ENCODE data around the gene FNBP1L.

GRCh38 chr1:93596329-93597089 is 148.6 kb downstream of the FNBP1L start:
- TF ChIP-seq, protein P1, sequence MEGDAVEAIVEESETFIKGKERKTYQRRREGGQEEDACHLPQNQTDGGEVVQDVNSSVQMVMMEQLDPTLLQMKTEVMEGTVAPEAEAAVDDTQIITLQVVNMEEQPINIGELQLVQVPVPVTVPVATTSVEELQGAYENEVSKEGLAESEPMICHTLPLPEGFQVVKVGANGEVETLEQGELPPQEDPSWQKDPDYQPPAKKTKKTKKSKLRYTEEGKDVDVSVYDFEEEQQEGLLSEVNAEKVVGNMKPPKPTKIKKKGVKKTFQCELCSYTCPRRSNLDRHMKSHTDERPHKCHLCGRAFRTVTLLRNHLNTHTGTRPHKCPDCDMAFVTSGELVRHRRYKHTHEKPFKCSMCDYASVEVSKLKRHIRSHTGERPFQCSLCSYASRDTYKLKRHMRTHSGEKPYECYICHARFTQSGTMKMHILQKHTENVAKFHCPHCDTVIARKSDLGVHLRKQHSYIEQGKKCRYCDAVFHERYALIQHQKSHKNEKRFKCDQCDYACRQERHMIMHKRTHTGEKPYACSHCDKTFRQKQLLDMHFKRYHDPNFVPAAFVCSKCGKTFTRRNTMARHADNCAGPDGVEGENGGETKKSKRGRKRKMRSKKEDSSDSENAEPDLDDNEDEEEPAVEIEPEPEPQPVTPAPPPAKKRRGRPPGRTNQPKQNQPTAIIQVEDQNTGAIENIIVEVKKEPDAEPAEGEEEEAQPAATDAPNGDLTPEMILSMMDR (IDR thresholded peaks at IDR 0.05 in 2 of 3, conservative IDR thresholded peaks at IDR 0.05 in 1 of 3; ENCODE audit: control insufficient read depth in 2 of 3, extremely low read depth in 1 of 3, insufficient read depth in 1 of 3, low read depth in 3 of 3, low read length in 3 of 3): no peak
- no peak for TF ChIP-seq ZNF687 (IDR thresholded peaks at IDR 0.05)
- no peak for TF ChIP-seq EGR1 (IDR thresholded peaks at IDR 0.05; ENCODE audit: borderline replicate concordance in 1 of 2, low read depth in 2 of 2, low read length in 2 of 2)
- TF ChIP-seq USF2 (IDR thresholded peaks at IDR 0.05; ENCODE audit: borderline replicate concordance, low read depth, low read length): no peak
- TF ChIP-seq POLR2A (IDR thresholded peaks at IDR 0.05; ENCODE audit: low read depth, low read length): no peak
- TF ChIP-seq SREBF1 (IDR thresholded peaks at IDR 0.05; ENCODE audit: low read length): no peak
- no peak for TF ChIP-seq CBX5 (IDR thresholded peaks at IDR 0.05; ENCODE audit: low read depth)
- TF ChIP-seq POLR2AphosphoS5 (IDR thresholded peaks at IDR 0.05; ENCODE audit: low read length): no peak
- TF ChIP-seq NFIC (IDR thresholded peaks at IDR 0.05; ENCODE audit: low read depth, low read length): no peak

Measured in GM12878 (cell line).